Astrocyte (in vitro differentiated cells and primary cell): Measurements from ENCODE around the gene ADGRG4. TPM values are rescaled to one million over a fixed set of nuclear protein-coding genes. Genes with fewer than 3 reads are reported as not detected.

Experiments used
- DNase-seq: peaks from one replicate; pipeline ENCODE4 v3.0.0-alpha.2; 2010; ENCODE audit warnings: low read depth
- FAIRE-seq: peaks from 2 replicates; lab custom pipeline; 2011; peaks lifted over from hg19 to GRCh38; lab: Jason Lieb, UNC
- H2AFZ ChIP-seq: 2 replicates; pipeline ENCODE4 v1.6.0; 2012; ENCODE audit warnings: low read depth, low read length, inconsistent platforms
- H3K27ac ChIP-seq: 2 replicates; pipeline ENCODE4 v1.5.1; 2011; ENCODE audit warnings: low read depth, low read length, inconsistent platforms
- H3K27me3 ChIP-seq: 2 replicates; pipeline ENCODE4 v1.6.0; 2011; ENCODE audit warnings: low read length, inconsistent platforms; ENCODE audit not compliant: insufficient read depth
- H3K36me3 ChIP-seq: 2 replicates; pipeline ENCODE4 v1.5.1; 2011; ENCODE audit warnings: low read length, inconsistent platforms; ENCODE audit not compliant: insufficient read depth
- H3K4me1 ChIP-seq: 2 replicates; pipeline ENCODE4 v1.5.1; 2011; ENCODE audit warnings: low read length, inconsistent platforms; ENCODE audit not compliant: insufficient read depth
- H3K4me2 ChIP-seq: 2 replicates; pipeline ENCODE4 v1.6.0; 2012; ENCODE audit warnings: low read length, inconsistent platforms
- H3K4me3 ChIP-seq: 2 replicates; pipeline ENCODE4 v1.5.1; 2011; ENCODE audit warnings: low read depth, mild to moderate bottlenecking, low read length, inconsistent platforms; ENCODE audit not compliant: insufficient read depth
- H3K79me2 ChIP-seq: 2 replicates; pipeline ENCODE4 v1.6.0; 2012; ENCODE audit warnings: mild to moderate bottlenecking, low read length, inconsistent platforms; ENCODE audit not compliant: insufficient read depth
- H3K9ac ChIP-seq: 2 replicates; pipeline ENCODE4 v1.6.0; 2012; ENCODE audit warnings: mild to moderate bottlenecking, low read length, inconsistent platforms
- H3K9me3 ChIP-seq: 2 replicates; pipeline ENCODE4 v1.5.1; 2012; ENCODE audit warnings: low read depth, mild to moderate bottlenecking, low read length, inconsistent platforms; ENCODE audit not compliant: insufficient read depth
- H4K20me1 ChIP-seq: 2 replicates; pipeline ENCODE4 v1.6.0; 2012; ENCODE audit warnings: low read length, inconsistent platforms; ENCODE audit not compliant: insufficient read depth
- H3K27ac Mint-ChIP-seq: one replicate; pipeline ENCODE4 v1.8.0; 2021; ENCODE audit warnings: mild to moderate bottlenecking, mixed read lengths; ENCODE audit not compliant: unreplicated experiment
- H3K27me3 Mint-ChIP-seq: one replicate; pipeline ENCODE4 v1.8.0; 2021; ENCODE audit warnings: low read depth, mixed read lengths; ENCODE audit not compliant: unreplicated experiment
- H3K36me3 Mint-ChIP-seq: one replicate; pipeline ENCODE4 v1.8.0; 2021; ENCODE audit warnings: low read depth, mixed read lengths; ENCODE audit not compliant: unreplicated experiment
- H3K4me1 Mint-ChIP-seq: one replicate; pipeline ENCODE4 v1.8.0; 2021; ENCODE audit warnings: low read depth, mixed read lengths; ENCODE audit not compliant: unreplicated experiment
- H3K4me3 Mint-ChIP-seq: one replicate; pipeline ENCODE4 v1.8.0; 2021; ENCODE audit warnings: mild to moderate bottlenecking, moderate library complexity, mixed read lengths; ENCODE audit not compliant: unreplicated experiment
- H3K9me3 Mint-ChIP-seq: one replicate; pipeline ENCODE4 v1.8.0; 2021; ENCODE audit warnings: mild to moderate bottlenecking, mixed read lengths; ENCODE audit not compliant: unreplicated experiment
- EZH2 ChIP-seq: IDR thresholded peaks from 2 replicates; pipeline ENCODE4 v1.6.1; 2012; ENCODE audit warnings: mild to moderate bottlenecking, low read length, inconsistent platforms; ENCODE audit not compliant: insufficient read depth
- total RNA-seq: library from RNA; stranded (reverse); gene quantifications from 2 replicates; pipeline ENCODE4 v1.2.1, GENCODE V29; 2021
- TF ChIP-seq, protein P1 (sequence below): IDR thresholded peaks from 2 replicates; pipeline ENCODE4 v1.5.1; 2011; ENCODE audit warnings: low read depth, mild to moderate bottlenecking, inconsistent platforms, low read length, moderate library complexity; ENCODE audit not compliant: insufficient read depth

The ADGRG4 gene
- total RNA-seq, 1 donor from 2014 or later: 0.14 TPM

DNA sequence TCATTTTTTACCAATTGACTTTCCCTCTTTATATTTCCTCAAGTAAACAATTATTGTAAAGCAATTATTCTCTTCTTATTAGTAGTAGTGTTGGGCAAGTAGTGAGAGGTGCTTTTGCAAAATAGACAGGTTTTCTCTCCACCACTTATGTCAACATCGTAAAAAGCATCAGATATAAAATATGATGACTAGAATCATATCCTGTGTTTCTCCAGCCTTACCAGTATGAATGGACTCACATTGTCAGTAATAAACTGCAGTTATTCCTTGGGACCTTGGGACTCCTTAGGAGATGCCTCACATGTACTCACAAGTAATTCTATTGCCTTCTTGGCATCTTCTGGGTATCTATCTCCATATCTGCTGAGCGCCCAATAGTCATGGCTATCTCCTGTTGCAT is 146.5 kb downstream of the ADGRG4 start:
- no peak overlapping the region for H3K27ac Mint-ChIP-seq
- FAIRE-seq (no peak), DNase-seq (no peak)
- TF ChIP-seq, protein P1, sequence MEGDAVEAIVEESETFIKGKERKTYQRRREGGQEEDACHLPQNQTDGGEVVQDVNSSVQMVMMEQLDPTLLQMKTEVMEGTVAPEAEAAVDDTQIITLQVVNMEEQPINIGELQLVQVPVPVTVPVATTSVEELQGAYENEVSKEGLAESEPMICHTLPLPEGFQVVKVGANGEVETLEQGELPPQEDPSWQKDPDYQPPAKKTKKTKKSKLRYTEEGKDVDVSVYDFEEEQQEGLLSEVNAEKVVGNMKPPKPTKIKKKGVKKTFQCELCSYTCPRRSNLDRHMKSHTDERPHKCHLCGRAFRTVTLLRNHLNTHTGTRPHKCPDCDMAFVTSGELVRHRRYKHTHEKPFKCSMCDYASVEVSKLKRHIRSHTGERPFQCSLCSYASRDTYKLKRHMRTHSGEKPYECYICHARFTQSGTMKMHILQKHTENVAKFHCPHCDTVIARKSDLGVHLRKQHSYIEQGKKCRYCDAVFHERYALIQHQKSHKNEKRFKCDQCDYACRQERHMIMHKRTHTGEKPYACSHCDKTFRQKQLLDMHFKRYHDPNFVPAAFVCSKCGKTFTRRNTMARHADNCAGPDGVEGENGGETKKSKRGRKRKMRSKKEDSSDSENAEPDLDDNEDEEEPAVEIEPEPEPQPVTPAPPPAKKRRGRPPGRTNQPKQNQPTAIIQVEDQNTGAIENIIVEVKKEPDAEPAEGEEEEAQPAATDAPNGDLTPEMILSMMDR: no peak
- TF ChIP-seq EZH2: no peak
- H2AFZ ChIP-seq: no peak overlapping the region
- H3K4me2 ChIP-seq: no peak overlapping the region
- H3K9me3 Mint-ChIP-seq: no peaks in the 10 kb centered on the region
- no peaks in the 10 kb centered on the region for H3K4me1 ChIP-seq
- no peaks in the 10 kb centered on the region for H3K36me3 ChIP-seq
- no peaks in the 10 kb centered on the region for H4K20me1 ChIP-seq
- H3K9ac ChIP-seq: no peak overlapping the region
- H3K36me3 Mint-ChIP-seq: no peaks in the 10 kb centered on the region
- no peaks in the 10 kb centered on the region for H3K27me3 Mint-ChIP-seq
- no peaks in the 10 kb centered on the region for H3K4me1 Mint-ChIP-seq
- H3K27ac ChIP-seq: no peak overlapping the region
- no peak overlapping the region for H3K4me3 ChIP-seq
- H3K27me3 ChIP-seq: no peaks in the 10 kb centered on the region
- no peak overlapping the region for H3K4me3 Mint-ChIP-seq
- H3K9me3 ChIP-seq: no peaks in the 10 kb centered on the region
- no peaks in the 10 kb centered on the region for H3K79me2 ChIP-seq

DNA sequence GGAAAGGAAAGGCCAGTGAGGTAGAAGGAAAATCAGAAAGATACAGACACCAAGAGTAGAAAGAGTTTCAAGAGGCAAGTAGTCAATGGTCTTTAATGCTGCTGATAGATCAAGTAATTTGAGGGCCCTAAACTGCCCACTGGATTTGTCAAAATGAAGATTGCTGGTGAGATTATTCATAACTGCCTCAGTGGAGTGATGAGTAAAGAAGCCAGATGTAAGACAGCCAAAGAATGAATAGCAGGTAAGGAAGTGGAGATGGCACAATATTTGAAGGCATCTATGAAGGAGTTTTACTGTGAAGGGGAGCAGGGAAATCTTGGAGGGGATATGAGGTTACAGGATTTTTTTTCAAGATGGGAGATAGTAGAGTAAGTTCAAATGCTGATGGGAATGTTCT is 147.2 kb downstream of the ADGRG4 start:
- H3K27ac Mint-ChIP-seq: no peak overlapping the region
- no peak overlapping the region for H3K4me3 Mint-ChIP-seq
- Histone ChIP-seq H3K9me3 (no peaks in the 10 kb centered on the region), H3K27ac (no peak overlapping the region), H4K20me1 (no peaks in the 10 kb centered on the region), H2AFZ (no peak overlapping the region), H3K79me2 (no peaks in the 10 kb centered on the region), H3K36me3 (no peaks in the 10 kb centered on the region), H3K4me3 (no peak overlapping the region), H3K27me3 (no peaks in the 10 kb centered on the region), H3K9ac (no peak overlapping the region), H3K4me2 (no peak overlapping the region), H3K4me1 (no peaks in the 10 kb centered on the region)
- peak; percentile 98 for FAIRE-seq
- no peaks in the 10 kb centered on the region for H3K27me3 Mint-ChIP-seq
- DNase-seq: no peak
- no peak for TF ChIP-seq EZH2
- TF ChIP-seq, protein P1: no peak
- H3K36me3 Mint-ChIP-seq: no peaks in the 10 kb centered on the region
- H3K4me1 Mint-ChIP-seq: no peaks in the 10 kb centered on the region
- no peaks in the 10 kb centered on the region for H3K9me3 Mint-ChIP-seq

DNA sequence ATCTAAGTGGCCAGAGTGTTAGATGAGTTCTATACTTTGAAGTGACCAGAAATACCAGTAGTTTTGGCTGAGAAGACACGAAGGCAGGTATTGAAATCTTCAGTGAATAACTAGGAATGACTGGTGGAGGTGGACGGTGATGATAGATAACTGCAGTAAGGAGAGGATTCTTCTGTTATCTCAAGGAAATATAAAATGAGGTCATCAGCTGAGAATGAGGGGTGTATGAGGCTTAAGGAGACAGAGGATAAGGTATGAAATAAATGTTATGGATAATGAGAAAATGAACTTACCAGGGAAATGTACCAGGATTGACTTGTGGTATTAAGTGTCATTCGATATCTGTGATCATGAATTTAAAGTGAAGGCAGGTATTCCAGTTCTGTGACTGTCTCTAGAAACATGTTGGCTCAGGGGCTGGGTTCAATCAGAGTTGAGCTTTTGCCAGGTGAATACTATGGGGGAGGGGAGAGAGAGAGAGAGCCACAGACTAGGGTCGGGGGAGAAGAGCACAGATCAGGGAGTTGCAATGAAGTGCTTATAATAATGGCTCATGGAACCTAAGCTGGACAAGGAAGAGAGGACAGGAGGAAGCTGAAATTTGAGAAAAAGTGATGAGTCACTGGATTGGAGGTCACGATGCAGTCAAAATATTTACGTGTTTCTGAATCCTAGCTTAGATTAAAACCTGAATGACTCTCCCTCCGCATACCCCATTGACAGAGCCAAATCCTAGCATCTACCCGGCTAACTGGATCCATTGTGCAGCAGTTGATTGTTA is 149.5 kb downstream of the ADGRG4 start:
- no peak overlapping the region for H3K4me2 ChIP-seq
- H3K4me1 Mint-ChIP-seq: no peaks in the 10 kb centered on the region

More for the DNA sequence above, 149.5 kb downstream of the ADGRG4 start:
- Histone ChIP-seq H3K9me3 (no peaks in the 10 kb centered on the region), H4K20me1 (no peaks in the 10 kb centered on the region), H2AFZ (no peak overlapping the region), H3K79me2 (no peaks in the 10 kb centered on the region), H3K4me1 (no peaks in the 10 kb centered on the region), H3K36me3 (no peaks in the 10 kb centered on the region), H3K4me3 (no peak overlapping the region), H3K27me3 (no peaks in the 10 kb centered on the region), H3K27ac (no peak overlapping the region), H3K9ac (no peak overlapping the region)
- DNase-seq (no peak), FAIRE-seq (peak; percentile 86)
- Mint-ChIP-seq H3K4me3 (no peak overlapping the region), H3K36me3 (no peaks in the 10 kb centered on the region), H3K27ac (no peak overlapping the region), H3K27me3 (no peaks in the 10 kb centered on the region), H3K9me3 (no peaks in the 10 kb centered on the region)
- TF ChIP-seq, protein P1: no peak
- TF ChIP-seq EZH2: no peak
